Upper lobe of left lung (tissue), 4 donors: ENCODE measurements around the gene LARGE1.

Source experiments
- CTCF ChIP-seq, 6 experiments: fragments of 450-650 bp in 4 of 6; fragments of 200-600 bp in 2 of 6; sonication (generic) in 2 of 6; IDR thresholded peaks; one replicate each; pipeline ENCODE4 v1.5.1; 2016 to 2019; ENCODE audit warnings: antibody characterized with exemption in 6 of 6
- EP300 ChIP-seq, 4 donors: sonication (generic); formaldehyde crosslinking; IDR thresholded peaks; one replicate each; pipeline ENCODE4 v1.5.1; 2017; ENCODE audit warnings: antibody characterized with exemption in 4 of 4, control low read depth in 2 of 4
- POLR2A ChIP-seq, 4 donors: fragments of 450-650 bp; IDR thresholded peaks; one replicate each; pipeline ENCODE4 v1.5.1; 2016 to 2017; ENCODE audit warnings: antibody characterized with exemption in 4 of 4, mild to moderate bottlenecking in 2 of 4
- POLR2AphosphoS5 ChIP-seq, 2 donors: sonication (generic); formaldehyde crosslinking; IDR thresholded peaks; one replicate each; pipeline ENCODE4 v1.5.1; 2017; ENCODE audit warnings: antibody characterized with exemption in 2 of 2

GRCh38 chr22:33825761-33826160 lies 94.5 kb downstream of the LARGE1 start:
- TF ChIP-seq POLR2A (IDR thresholded peaks at IDR 0.05): no peak
- TF ChIP-seq CTCF (IDR thresholded peaks at IDR 0.05): no peak
- no peak for TF ChIP-seq EP300 (IDR thresholded peaks at IDR 0.05)
- no peak for TF ChIP-seq POLR2AphosphoS5 (IDR thresholded peaks at IDR 0.05)
